Neuronal stem cell (in vitro differentiated cells): ENCODE measurements around the gene VPS8. TPM values are rescaled to one million over a fixed set of nuclear protein-coding genes. Genes with fewer than 3 reads are reported as not detected.
A peak's percentile ranks its signal among the peaks of the same experiment; 100 is the strongest.

Experiments
- DNase-seq: peaks from one replicate; pipeline ENCODE4 v3.0.0-alpha.2; 2013; ENCODE audit warnings: low spot score
- H2AFZ ChIP-seq: one replicate; pipeline ENCODE4 v1.6.1; 2013; ENCODE audit warnings: mild to moderate bottlenecking, low read length, inconsistent platforms
- H2AK5ac ChIP-seq: 2 replicates; pipeline ENCODE4 v1.6.1; 2013; ENCODE audit warnings: low read depth, mild to moderate bottlenecking, inconsistent platforms, low read length, moderate library complexity, mixed read lengths
- H2BK120ac ChIP-seq: 2 replicates; pipeline ENCODE4 v1.6.1; 2013; ENCODE audit warnings: low read depth, mild to moderate bottlenecking, inconsistent platforms, low read length, moderate library complexity, mixed read lengths
- H2BK12ac ChIP-seq: one replicate; pipeline ENCODE4 v1.6.1; 2013; ENCODE audit warnings: low read length, inconsistent platforms
- H2BK15ac ChIP-seq: 2 replicates; pipeline ENCODE4 v1.6.1; 2013; ENCODE audit warnings: mild to moderate bottlenecking, low read length, inconsistent platforms, mixed read lengths
- H2BK5ac ChIP-seq: one replicate; pipeline ENCODE4 v1.6.1; 2013; ENCODE audit warnings: inconsistent platforms, mild to moderate bottlenecking, low read length, moderate library complexity
- H3K14ac ChIP-seq: one replicate; pipeline ENCODE4 v1.6.1; 2013; ENCODE audit warnings: low read length, inconsistent platforms
- H3K18ac ChIP-seq: 2 replicates; pipeline ENCODE4 v1.6.1; 2013; ENCODE audit warnings: low read length, inconsistent platforms
- H3K23ac ChIP-seq: 2 replicates; pipeline ENCODE4 v1.6.1; 2013; ENCODE audit warnings: low read depth, mild to moderate bottlenecking, mixed read lengths, low read length, inconsistent platforms; ENCODE audit not compliant: poor library complexity
- H3K27ac ChIP-seq: replicated peaks from 3 replicates; pipeline ENCODE4 v1.5.1; 2013; ENCODE audit warnings: low read length, inconsistent platforms
- H3K27me3 ChIP-seq, 3 experiments: 2 replicates each; pipeline ENCODE4 v1.6.1; 2013; ENCODE audit warnings: low read length in 3 of 3, mild to moderate bottlenecking in 2 of 3, inconsistent platforms in 1 of 3, low read depth in 1 of 3, mixed read lengths in 1 of 3, moderate library complexity in 1 of 3; ENCODE audit not compliant: control insufficient read depth in 3 of 3, insufficient read depth in 3 of 3
- H3K36me3 ChIP-seq, 2 donors: replicated peaks in 1 of 2; 2 replicates each; pipeline ENCODE4 v1.6.1; 2013; ENCODE audit warnings: low read length in 2 of 2; ENCODE audit not compliant: control insufficient read depth in 2 of 2, insufficient read depth in 2 of 2
- H3K4ac ChIP-seq: 2 replicates; pipeline ENCODE4 v1.6.1; 2013; ENCODE audit warnings: inconsistent platforms, mild to moderate bottlenecking, low read length, moderate library complexity
- H3K4me1 ChIP-seq, 2 donors: 1 replicate in 1 of 2; 2 replicates in 1 of 2; pipeline ENCODE4 v1.6.1; 2013; ENCODE audit warnings: low read length in 2 of 2, low read depth in 1 of 2; ENCODE audit not compliant: control insufficient read depth in 2 of 2, insufficient read depth in 1 of 2
- H3K4me2 ChIP-seq: one replicate; pipeline ENCODE4 v1.6.1; 2013; ENCODE audit warnings: mild to moderate bottlenecking, low read length, inconsistent platforms; ENCODE audit not compliant: insufficient read depth, poor library complexity, severe bottlenecking
- H3K4me3 ChIP-seq, 2 donors: 2 replicates each; pipeline ENCODE4 v1.5.1; 2013; ENCODE audit warnings: low read length in 2 of 2, mild to moderate bottlenecking in 2 of 2, inconsistent platforms in 1 of 2, moderate library complexity in 1 of 2
- H3K79me1 ChIP-seq: one replicate; pipeline ENCODE4 v1.6.1; 2013; ENCODE audit warnings: low read depth, mild to moderate bottlenecking, inconsistent platforms, low read length, moderate library complexity
- H3K9ac ChIP-seq: one replicate; pipeline ENCODE4 v1.6.1; 2013; ENCODE audit warnings: mild to moderate bottlenecking, low read depth, low read length, inconsistent platforms; ENCODE audit not compliant: poor library complexity
- H3K9me3 ChIP-seq, 2 donors: replicated peaks in 1 of 2; 2 replicates each; pipeline versions ENCODE3 to v1.6.1; 2013; ENCODE audit warnings: low read length in 2 of 2, mild to moderate bottlenecking in 2 of 2, inconsistent platforms in 1 of 2, low read depth in 1 of 2, mixed read lengths in 1 of 2, moderate library complexity in 1 of 2; ENCODE audit not compliant: control insufficient read depth in 2 of 2, insufficient read depth in 1 of 2
- H4K8ac ChIP-seq: one replicate; pipeline ENCODE4 v1.6.1; 2013; ENCODE audit warnings: low read depth, mild to moderate bottlenecking, inconsistent platforms, low read length, moderate library complexity
- H4K91ac ChIP-seq: one replicate; pipeline ENCODE4 v1.6.1; 2013; ENCODE audit warnings: low read length, low read depth, mild to moderate bottlenecking, inconsistent platforms; ENCODE audit not compliant: poor library complexity
- WGBS, 2 donors: extraction: QIAGEN DNeasy Blood & Tissue Kit; methylation state at CpG; one replicate each; pipeline ENCODE4 v1.1.7; 2013; ENCODE audit warnings: missing lambda C conversion rate in 2 of 2, mixed read lengths in 1 of 2; ENCODE audit not compliant: insufficient read length in 2 of 2, insufficient replicate concordance in 1 of 2; ENCODE audit errors: extremely low coverage in 2 of 2; 5-methylcytosine and 5-hydroxymethylcytosine counted together
- polyA plus RNA-seq, 2 experiments: library from polyadenylated mRNA; stranded (reverse); fragments of 200-250 nt; gene quantifications; one replicate each; pipeline ENCODE4 v1.2.3, GENCODE V29; 2013

Gene VPS8, protein sequence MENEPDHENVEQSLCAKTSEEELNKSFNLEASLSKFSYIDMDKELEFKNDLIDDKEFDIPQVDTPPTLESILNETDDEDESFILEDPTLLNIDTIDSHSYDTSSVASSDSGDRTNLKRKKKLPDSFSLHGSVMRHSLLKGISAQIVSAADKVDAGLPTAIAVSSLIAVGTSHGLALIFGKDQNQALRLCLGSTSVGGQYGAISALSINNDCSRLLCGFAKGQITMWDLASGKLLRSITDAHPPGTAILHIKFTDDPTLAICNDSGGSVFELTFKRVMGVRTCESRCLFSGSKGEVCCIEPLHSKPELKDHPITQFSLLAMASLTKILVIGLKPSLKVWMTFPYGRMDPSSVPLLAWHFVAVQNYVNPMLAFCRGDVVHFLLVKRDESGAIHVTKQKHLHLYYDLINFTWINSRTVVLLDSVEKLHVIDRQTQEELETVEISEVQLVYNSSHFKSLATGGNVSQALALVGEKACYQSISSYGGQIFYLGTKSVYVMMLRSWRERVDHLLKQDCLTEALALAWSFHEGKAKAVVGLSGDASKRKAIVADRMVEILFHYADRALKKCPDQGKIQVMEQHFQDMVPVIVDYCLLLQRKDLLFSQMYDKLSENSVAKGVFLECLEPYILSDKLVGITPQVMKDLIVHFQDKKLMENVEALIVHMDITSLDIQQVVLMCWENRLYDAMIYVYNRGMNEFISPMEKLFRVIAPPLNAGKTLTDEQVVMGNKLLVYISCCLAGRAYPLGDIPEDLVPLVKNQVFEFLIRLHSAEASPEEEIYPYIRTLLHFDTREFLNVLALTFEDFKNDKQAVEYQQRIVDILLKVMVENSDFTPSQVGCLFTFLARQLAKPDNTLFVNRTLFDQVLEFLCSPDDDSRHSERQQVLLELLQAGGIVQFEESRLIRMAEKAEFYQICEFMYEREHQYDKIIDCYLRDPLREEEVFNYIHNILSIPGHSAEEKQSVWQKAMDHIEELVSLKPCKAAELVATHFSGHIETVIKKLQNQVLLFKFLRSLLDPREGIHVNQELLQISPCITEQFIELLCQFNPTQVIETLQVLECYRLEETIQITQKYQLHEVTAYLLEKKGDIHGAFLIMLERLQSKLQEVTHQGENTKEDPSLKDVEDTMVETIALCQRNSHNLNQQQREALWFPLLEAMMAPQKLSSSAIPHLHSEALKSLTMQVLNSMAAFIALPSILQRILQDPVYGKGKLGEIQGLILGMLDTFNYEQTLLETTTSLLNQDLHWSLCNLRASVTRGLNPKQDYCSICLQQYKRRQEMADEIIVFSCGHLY (N-terminal part only)
- polyA plus RNA-seq (2013, experiment 1 of 2): 12.9 TPM
- 12.8 TPM for polyA plus RNA-seq (2013, experiment 2 of 2)

DNA sequence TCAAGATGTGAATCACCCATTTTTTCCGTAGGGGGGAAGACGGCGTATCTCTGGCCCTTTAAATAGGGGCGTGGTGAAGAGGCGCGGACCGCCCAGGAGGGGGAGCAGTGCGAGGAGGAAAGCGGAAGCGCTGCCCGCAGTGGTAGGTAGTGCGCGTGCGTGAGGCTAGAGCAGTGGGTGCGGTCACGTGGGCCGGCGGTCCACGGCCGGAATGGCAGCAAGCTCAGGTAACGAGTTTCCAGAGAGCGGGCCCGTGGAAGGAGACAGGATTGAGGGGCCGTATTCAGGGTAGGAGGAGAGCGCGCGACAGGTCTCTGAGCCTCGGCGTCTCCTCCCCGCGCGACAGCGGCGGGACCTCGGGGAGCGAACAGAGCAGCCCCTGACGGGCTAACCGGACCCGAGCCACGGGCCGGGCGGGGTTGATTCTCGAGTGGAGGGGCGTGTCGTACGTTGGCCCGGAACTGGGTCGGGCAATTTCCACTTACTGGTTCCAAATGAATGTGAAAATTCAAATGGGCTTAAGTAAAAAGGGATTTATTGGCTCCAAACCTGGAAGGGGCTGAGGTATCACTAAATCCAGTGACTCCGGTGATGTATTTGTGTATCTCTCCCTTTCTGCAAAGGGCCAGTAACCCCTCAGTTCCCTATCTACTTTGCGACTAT, at the start of gene VPS8:
Gene VPS8, plus strand, starts transcription at position 168 of the 663 bp plus-strand sequence. CDS start 12,467 bp downstream, outside the sequence.
- H2AK5ac ChIP-seq: no peak within 1 kb of the TSS
- H3K4me1 ChIP-seq: peaks cover 6% of the 10 kb centered on the region in 2 donors
- H3K4ac ChIP-seq: no peak within 1 kb of the TSS
- H3K36me3 ChIP-seq: no peaks in the 10 kb centered on the region
- H3K4me3 ChIP-seq: peak within 1 kb of the TSS; percentile 81 to 92
- no peak within 1 kb of the TSS for H4K91ac ChIP-seq
- H3K79me1 ChIP-seq: peaks cover 2% of the 10 kb centered on the region
- no peaks in the 10 kb centered on the region for H3K9me3 ChIP-seq
- peaks cover 0 to 10% (median 0%) of the 10 kb centered on the region in 3 experiments for H3K27me3 ChIP-seq
- peak within 1 kb of the TSS; percentile 85 for H3K9ac ChIP-seq
- H2BK120ac ChIP-seq: no peak within 1 kb of the TSS
- H4K8ac ChIP-seq: no peak within 1 kb of the TSS
- peak within 1 kb of the TSS; percentile 81 for H3K4me2 ChIP-seq
- peak; percentile 88 for DNase-seq
- H3K14ac ChIP-seq: no peak within 1 kb of the TSS
- peak within 1 kb of the TSS; percentile 98 for H2AFZ ChIP-seq
- H2BK12ac ChIP-seq: no peak within 1 kb of the TSS
- H3K18ac ChIP-seq: peak within 1 kb of the TSS; percentile 72
- H3K23ac ChIP-seq: peak within 1 kb of the TSS; percentile 22
- no CpG with 5 or more reads among the region's 50 CpGs for WGBS, 2 donors
- no peak within 1 kb of the TSS for H3K27ac ChIP-seq
- H2BK5ac ChIP-seq: no peak within 1 kb of the TSS
- no peak within 1 kb of the TSS for H2BK15ac ChIP-seq

- Histone ChIP-seq H3K23ac (no peak overlapping the region), H2BK15ac (no peak overlapping the region), H3K18ac (no peak overlapping the region), H2BK5ac (no peak overlapping the region), H2BK120ac (no peak overlapping the region), H4K91ac (no peak overlapping the region), H2AK5ac (no peak overlapping the region), H2BK12ac (no peak overlapping the region), H3K4ac (no peak overlapping the region), H3K27me3 (peaks cover 0 to 43% (median 0%) of the 10 kb centered on the region in 3 experiments), H3K14ac (no peak overlapping the region), H3K9me3 (no peaks in the 10 kb centered on the region), H3K4me1 (peaks cover 7 to 9% of the 10 kb centered on the region in 2 donors), H2AFZ (no peak overlapping the region), H3K9ac (no peak overlapping the region), H3K36me3 (no peaks in the 10 kb centered on the region), H3K79me1 (no peaks in the 10 kb centered on the region), H3K27ac (no peak overlapping the region), H3K4me2 (no peak overlapping the region), H4K8ac (no peak overlapping the region), H3K4me3 (no peak overlapping the region)
- DNase-seq: no peak
- WGBS, 2 donors: no CpG with 5 or more reads among the region's 4 CpGs
These were observed 47.8 kb upstream of the VPS8 start for GRCh38 chr3:184764191-184764590.

DNA sequence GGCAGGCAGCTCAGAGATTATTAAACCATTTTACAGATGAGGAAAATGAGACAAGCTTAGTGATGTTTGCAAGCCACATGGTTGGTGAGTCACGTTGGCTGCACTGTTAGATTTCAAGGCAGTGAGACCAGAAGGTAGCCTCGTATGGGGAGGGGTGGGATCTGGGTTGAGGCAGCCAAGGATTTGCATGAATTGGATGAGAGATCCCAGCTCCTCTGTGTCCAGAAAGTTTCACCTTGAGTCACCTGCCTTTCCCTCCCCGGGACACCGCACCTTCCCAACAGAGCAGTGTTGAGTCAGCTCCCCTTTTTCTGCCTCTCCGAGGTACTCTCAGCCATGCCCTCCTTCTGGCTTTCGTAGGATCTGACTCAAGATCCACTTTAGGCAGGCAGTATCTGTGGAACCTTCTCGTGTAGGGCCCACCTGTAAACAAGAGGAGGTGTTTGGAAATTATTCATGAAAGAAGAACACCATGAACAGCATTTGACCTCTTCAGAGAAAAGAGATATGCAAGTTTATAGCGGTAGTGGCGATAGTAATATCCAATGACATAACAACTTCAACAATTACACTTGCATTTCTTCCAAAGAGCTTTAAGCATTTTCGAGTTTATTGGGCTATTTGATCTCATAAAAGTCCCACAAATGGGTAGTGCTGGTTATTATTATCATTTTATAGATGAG, 46.8 kb upstream of the VPS8 start:
- H4K8ac ChIP-seq: no peak overlapping the region
- H3K27ac ChIP-seq: no peak overlapping the region
- no peak overlapping the region for H2AK5ac ChIP-seq

More for the DNA sequence above, 46.8 kb upstream of the VPS8 start:
- no peaks in the 10 kb centered on the region for H3K79me1 ChIP-seq
- no peak overlapping the region for H3K4ac ChIP-seq
- no CpG with 5 or more reads among the region's 10 CpGs for WGBS, 2 donors
- H3K4me1 ChIP-seq: peaks cover 6 to 12% of the 10 kb centered on the region in 2 donors
- H2BK120ac ChIP-seq: no peak overlapping the region
- no peak overlapping the region for H2BK5ac ChIP-seq
- H2BK15ac ChIP-seq: no peak overlapping the region
- H4K91ac ChIP-seq: no peak overlapping the region
- H3K27me3 ChIP-seq: peaks cover 0 to 52% (median 0%) of the 10 kb centered on the region in 3 experiments
- no peaks in the 10 kb centered on the region for H3K9me3 ChIP-seq
- H3K14ac ChIP-seq: no peak overlapping the region
- H3K9ac ChIP-seq: no peak overlapping the region
- no peak overlapping the region for H3K4me2 ChIP-seq
- no peaks in the 10 kb centered on the region for H3K36me3 ChIP-seq
- H3K4me3 ChIP-seq: no peak overlapping the region
- H3K23ac ChIP-seq: no peak overlapping the region
- DNase-seq: no peak
- H2AFZ ChIP-seq: no peak overlapping the region
- H2BK12ac ChIP-seq: no peak overlapping the region
- H3K18ac ChIP-seq: no peak overlapping the region
